ENCODE data around the gene ST3GAL4.

GRCh38 chr11:126436209-126436755 is 80.8 kb downstream of the ST3GAL4 start:
- no peak for TF ChIP-seq ZFX (IDR thresholded peaks at IDR 0.05)
- TF ChIP-seq CTCF (conservative IDR thresholded peaks at IDR 0.05) = no peak
